HL-60/S4 (cell line): ENCODE measurements around the gene CUL3.
"Not testable (repeated sequence)": the region's sequence is repeated elsewhere in the genome, so short reads cannot be mapped to it uniquely, and the experiment has no call there.

Source experiments
- in situ Hi-C: fragments of 300-500 bp; cut with MboI; formaldehyde crosslinking; loops from 2 replicates; pipeline ENCODE4 v1.14.3; 2022; ENCODE audit warnings: low sequenced_read_pairs

Gene CUL3

DNA sequence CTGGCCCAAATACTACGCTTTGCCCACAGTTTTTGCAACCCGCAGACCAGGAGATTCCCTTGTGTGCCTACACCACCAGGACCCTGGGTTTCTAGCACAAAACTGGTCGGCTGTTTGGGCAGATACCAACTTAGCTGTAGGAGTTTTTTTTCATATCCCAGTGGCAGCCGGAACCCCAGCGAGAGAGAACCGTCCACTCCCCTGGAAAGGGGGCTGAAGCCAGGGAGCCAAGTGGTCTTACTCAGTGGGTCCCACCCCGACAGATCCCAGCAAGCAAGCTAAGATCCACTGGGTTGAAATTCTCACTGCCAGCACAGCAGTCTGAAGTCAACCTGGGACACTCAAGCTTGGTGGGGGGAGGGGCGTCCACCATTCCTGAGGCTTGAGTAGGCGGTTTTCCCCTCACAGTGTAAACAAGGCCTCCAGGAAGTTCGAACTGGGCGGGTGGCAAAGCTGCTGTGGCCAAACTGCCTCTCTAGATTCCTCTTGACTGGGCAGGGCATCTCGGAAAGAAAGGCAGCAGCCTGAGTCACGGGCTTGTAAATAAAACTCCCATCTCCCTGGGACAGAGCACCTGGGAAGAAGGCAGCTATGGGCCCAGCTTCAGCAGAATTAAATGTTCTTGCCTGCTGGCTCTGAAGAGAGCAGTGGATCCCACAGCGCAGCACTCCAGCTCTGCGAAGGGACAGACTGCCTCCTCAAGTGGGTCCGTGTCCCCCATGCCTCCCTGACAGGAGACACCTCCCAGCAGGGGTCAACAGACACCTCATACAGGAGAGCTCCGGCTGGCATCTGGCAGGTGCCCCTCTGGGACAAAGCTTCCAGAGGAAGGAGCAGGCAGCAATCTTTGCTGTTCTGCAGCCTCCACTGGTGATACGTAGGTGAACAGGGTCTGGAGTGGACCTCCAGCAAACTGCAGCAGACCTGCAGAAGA is 99.8 kb downstream of the CUL3 start:
- in situ Hi-C loops, result not testable (repeated sequence)

DNA sequence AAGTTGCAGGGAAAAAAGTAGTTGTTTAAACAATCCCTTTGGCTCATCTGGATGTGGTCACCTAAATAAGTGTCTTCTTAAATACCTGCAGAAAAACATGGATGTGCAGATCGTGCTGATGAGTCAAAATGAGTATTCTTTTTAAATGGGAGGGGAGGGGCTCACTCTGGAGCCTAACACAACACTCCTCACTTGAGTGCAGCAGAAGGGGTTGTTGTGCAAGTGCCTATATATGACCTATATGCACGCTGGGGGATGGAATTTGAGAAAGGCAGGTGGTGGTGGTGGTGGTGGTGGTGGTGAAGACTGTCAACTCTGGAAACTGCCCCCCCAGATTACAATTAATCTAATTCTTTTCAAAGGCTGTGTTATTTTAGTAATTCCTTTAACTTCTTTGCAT is 105.3 kb downstream of the CUL3 start:
- in situ Hi-C loops, result no loop called here

DNA sequence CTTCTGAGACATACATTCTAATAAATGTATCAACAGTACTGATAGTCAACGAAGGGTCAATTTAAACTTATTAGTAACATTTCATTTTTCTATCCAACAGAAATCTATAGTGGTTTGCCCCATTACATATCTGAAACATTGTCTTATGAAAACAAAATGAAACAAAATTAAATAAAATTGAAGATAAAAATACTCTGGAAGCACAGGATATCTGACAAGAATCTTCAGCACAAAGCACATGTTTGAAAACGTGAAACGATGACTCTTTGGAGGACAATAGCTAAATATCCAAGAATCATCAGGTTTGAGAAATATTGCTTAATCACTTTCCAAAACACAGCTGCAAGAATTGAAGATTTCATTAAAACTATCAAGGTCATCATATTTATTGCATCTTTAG is 112.3 kb downstream of the CUL3 start:
- in situ Hi-C loops, result no loop called here

DNA sequence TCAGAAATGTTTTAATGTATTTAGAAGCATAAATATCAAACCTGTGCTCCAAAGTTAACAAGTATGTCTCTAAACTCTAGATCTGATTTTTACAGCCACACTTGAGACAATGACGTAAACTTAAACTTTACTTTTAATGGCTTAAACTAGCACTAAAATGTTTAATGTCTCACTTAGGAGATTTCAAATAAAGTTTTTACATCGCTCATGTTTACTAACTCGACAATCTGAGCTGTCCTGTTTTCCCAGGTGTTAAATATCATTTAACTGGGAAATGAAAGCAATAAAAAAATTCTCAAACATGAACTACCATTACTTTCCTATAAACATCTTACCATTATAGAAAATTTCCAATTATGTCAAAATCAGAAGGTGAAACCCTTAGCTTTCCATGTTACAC is 113.0 kb downstream of the CUL3 start:
- in situ Hi-C loops, result no loop called here

DNA sequence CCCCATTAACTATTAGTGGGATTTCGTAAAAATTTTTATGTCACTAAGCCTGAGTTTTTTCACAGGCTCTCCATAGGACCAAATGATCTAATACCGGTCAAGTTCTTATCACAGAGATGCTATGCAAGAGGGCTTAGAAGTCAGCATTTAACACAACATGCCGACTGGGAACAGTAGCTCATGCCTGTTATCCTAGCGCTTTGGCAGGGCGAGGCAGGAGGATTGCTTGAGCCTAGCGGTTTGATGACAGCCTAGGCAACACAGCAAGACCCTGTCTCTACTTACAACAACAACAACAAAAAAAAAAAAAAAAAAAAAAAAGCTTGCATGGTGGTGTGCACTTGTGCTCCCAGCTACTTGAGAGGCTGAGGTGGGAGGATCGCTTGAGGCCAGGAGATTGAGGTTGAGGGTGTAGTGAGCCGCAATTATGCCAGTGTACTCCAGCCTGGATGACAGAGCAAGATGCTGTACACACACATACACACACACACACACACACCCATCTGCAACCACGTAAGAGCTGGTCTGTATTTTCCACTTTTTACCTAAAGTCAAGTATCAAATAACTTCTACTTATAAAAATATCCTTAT is 115.7 kb downstream of the CUL3 start:
- in situ Hi-C loops, result no loop called here

DNA sequence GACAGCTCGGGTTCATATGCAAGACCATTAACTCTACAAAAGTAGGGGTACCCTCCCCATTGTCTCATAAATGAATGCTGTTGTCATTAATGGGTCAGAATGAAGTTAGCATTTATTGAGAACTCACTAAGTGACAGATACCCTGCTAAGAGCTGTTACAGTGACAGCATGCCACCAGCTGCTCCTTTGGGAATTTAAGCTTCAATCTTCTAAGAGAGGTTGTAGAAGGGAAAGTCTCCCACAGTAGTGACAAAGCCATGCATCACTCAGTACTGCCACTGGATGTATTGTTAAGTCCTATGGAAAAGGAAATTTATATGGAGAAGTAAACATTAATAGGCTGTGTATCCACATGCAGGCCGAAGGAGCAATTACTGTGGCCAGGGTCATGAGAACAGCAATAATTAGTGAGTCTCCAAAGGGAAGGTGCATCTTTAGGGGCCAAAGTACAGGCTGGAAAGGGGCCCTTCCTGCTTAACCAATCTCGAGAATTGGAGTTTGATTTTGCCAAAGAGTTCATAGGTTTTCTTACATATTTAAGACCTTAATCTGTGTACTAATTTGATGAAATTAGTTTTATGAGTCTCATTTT is 118.8 kb downstream of the CUL3 start:
- in situ Hi-C loops, result no loop called here

DNA sequence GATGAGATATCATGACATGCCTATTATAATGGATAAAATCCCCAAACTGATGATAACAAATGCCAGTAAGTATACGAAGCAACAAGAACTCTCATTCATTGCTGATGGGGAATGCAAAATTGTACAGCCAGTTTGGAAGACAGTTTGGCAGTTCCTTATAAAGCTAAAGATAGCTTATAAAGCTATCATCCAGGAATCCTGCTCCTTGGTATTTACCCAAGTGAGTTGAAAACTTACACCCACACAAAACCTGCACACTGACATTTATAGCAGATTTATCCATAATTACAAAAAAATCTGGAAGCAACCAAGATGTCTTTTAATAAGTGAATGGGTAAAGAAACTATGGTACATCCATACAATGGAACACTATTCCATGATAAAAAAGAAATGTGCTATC is 123.8 kb downstream of the CUL3 start:
- in situ Hi-C loops, result no loop called here

DNA sequence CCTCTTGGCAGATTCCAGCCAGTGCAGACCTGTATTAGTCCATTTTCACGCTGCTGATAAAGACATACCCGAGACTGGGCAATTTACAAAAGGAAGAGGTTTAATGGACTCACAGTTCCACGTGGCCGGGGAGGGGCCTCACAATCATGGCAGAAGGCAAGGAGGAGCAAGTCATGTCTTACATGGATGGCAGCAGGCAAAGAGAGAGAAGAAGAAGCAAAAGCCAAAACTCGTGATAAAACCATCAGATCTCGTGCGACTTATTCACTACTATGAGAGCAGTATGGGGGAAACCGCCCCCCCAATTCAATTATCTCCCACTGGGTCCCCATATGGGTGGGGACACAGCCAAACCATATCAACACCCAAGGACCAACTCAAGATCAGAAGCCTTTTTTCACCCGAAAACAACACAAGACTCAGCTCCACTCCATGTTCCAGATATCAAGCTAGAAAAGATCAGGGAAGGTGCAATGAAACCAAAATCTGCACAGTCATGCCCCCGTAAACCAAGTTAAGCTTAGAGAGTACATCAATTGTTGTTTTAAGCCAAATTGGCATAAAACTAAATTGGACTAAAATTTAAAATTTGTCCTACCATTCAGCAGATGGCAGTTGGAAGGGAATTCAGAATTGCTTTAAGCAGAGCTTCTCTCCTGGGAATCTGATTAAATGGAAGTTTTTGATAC is 127.6 kb downstream of the CUL3 start:
- in situ Hi-C loops, result no loop called here

DNA sequence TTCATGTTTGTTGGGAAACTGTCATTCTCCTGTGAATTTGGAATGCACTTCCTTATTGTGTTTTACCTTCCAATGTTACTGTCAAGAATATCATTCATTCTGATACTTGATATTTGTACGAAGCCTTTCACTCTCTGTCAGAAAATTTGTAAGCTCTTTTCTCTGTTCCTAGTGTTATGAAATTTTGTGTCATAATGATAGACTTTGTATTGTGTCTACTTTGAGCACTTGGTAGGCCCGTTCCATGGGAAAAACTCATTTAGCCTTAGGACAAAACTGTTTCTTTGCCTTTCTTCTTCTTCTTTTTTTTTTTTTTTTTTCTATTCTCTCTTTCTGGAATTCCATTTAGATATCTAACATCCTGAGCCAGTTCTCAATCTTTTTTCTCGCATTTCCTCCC is 131.3 kb downstream of the CUL3 start:
- in situ Hi-C loops, result no loop called here

DNA sequence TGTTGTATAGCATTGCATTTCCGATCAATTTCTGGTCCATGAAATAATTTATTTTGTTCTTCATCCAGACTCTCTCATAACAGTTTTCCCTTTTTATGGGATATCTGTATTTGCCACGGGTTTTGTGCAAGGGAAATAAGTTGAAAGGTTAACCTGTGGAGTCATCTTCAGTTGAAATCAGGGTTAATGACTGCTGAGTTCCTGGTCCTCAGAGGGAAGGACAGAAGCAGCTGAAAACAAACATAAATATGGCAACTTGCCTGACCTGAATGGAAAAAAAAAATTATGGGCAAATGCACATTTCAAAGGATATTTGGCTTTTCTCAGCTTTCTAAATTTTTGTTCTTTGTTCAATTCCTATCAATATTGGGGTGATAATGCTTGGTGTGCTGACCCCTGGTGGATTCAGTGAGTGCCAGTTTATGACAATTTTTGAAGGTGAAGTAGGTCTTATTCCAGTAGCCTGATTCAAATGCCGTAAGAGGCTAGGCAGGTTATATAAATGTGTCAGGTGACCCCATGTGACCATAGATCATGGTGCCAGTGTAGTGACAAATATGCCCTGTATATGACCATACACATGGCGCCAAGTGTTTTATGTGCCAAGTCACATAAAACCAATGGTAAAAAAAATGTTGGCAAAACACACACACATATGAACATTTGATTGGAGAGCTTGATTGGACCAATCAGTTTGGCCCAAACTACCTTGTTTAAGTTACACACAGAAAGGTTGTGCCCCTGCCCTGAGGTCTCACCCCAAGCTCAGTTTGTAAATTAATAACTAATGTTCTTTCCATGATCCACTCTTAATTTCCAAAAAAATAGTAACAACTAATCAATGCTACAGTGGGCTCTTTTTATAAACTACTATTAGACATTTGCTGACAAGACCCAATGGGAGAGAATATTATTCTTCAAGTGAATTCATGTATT is 135.7 kb downstream of the CUL3 start:
- in situ Hi-C loops, result no loop called here

DNA sequence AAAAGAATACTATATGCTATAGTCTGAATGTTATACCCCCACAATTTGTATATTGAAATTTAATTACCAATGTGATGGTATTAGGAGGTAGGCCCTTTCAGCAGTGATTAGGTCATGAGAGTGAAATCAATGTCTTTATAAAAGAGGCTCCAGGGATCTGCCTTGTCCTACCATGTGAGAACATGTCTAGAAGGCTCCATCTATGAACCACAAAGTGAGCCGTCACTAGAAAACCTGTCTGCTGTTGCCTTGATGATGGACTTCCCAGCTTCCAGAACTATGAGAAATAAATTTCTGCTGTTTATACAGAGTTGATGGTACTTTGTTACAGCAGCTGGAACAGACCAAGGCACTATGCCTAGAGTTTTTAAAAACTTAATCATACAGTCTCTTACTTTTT is 136.9 kb downstream of the CUL3 start:
- in situ Hi-C loops, result no loop called here

DNA sequence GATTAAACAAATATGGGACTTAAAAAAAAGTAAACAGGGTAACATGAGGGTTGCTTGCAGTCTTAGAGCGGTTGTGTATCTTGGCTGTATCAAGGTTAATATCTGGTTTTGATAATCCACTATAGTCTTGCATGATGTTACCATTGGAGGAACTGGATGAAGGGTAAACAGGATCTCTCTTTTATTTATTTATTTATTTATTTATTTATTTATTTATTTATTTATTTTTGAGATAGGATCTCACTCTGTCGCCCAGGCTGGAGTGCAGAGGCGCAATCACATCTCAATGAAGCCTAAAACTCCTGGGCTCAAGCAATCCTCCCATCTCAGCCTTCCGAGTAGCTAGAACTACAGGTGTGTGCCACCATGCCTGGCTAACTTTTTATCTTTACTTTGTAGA is 140.4 kb downstream of the CUL3 start:
- in situ Hi-C loops, result no loop called here

DNA sequence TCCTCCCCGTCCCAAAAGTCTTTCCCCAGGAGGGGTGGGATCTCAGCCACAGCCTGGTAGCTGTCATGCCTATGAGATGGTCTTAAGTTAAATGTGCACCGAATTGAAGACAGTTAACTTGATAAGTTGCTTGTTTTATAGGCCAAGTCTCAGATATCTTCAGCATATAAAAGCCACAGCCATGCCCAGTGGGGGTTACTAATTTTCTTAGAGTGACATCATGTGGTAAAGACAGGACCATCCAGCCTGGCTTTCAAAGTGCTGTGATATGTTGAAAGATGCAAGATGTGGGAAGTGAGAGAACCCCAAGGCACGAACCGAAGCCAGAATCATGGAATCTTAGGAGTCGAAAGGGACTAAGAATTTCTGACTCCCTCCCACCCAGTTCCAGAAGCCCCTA is 141.1 kb downstream of the CUL3 start:
- in situ Hi-C loops, result no loop called here

DNA sequence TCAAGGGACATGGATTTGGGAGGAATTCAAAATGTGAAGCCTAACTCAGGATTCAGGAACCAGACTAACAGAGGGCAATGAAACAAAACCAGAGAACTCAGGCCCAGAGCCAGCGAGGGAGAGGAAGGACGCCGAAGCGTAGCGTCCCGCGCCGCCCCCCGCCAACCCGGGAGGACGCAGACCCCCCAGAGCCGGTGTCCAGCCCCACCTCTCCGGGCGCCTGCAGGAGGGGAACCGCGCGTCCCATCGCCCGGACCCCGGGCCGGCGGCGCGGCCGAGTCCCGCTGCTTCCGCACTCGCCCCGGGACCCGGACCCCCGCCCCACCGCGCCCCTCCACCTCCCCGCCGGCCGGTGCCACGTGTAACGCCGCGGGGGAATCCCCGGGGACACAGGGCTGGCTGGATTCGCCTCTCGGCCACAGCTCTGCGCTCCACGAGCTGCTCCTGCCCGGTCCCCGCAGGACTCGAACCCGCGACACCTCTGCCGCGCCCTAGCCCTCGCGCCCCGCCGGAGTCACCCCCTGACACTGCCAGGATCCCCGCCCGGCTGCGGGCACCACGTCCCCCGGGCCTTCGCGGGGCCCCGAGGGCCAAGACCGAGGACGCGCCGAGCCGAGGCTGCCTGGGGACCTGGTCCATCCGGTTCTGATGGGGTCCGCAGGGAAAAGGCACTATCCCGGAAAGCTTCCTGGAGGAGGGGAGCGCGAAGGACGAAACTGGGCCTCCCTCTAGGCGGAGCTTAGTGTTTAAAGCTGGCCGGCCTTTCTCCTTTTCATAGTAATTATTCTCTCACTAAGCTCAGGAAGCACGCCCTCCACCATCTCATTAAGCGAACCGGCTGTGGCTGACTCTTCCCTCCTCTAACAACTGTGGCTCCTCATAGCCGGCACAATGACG is 142.8 kb downstream of the CUL3 start:
- in situ Hi-C loops, result no loop called here

DNA sequence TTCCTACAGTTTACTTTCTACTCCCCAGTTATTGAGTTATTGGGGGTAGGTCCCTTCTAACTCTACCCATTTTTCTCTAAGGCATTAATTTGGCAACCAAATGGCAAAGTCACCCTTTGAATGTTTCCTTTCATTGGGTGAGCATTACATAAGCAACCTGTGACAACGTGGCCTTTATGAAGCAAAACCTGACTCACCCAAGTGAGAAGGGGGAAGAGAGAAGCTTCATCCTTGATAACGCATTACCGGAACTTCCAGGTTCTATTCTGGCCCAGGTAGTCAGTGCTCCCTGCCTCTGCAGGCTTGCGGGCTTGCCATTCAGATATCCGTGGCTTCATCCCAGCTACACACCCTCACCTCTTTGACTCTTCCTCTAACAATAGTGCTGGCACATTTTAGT is 144.2 kb downstream of the CUL3 start:
- in situ Hi-C loops, result no loop called here

DNA sequence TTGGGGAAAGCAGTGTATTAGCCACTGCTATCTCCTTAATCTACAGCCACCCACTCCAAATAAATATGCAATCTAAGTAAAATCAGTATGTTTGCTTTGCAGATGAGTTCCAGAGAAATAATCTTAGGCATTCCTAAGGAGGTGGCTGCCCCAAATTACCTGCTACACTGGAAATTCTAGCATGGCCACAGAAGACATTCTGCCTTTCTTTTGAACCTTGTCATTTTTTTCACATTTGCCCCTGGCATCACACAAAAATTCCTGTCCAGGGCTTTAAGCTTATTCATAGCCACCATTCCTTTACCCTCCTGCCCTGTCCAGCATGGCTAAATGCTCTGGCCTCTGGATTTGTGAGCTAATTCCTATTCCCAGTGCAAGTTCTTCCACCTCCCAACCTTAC is 146.4 kb downstream of the CUL3 start:
- in situ Hi-C loops, result no loop called here

DNA sequence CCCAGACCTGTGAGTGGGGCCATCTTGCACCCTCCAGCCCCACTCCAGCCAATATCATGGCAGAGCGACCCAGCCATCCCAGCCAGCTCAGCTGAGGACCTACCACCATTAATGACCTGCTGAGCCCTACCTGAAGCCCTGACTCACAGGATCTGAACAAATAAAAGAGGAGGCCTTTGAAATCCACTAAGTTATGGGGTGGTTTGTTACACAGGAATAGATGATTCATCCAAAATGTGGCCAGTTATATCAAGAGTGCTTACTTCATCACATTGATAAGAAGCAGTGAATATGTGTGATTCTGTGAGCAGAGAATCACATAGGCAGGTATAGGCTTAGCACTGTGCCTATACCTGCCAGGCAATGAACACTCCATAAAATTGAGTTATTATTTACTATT is 148.5 kb downstream of the CUL3 start:
- in situ Hi-C loops, result no loop called here

DNA sequence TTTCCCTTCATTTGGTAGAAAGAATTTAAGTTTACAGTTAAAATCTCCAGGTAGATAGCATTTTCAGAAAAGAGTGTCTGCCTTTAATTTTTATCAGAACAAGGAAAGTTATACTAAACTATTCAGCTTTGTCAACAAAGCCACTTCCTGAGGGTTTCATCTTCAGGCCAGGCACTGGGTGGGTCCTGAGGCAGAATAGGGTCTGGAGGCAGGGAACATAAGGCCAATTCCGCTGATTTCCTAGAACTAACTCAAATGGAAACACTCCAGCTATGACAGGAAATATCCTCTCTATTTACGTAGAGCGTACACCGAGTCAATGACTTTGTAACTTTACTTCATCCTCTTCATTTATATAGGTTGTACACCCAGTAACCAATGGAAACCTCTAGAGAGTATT is 150.5 kb downstream of the CUL3 start:
- in situ Hi-C loops, result no loop called here

DNA sequence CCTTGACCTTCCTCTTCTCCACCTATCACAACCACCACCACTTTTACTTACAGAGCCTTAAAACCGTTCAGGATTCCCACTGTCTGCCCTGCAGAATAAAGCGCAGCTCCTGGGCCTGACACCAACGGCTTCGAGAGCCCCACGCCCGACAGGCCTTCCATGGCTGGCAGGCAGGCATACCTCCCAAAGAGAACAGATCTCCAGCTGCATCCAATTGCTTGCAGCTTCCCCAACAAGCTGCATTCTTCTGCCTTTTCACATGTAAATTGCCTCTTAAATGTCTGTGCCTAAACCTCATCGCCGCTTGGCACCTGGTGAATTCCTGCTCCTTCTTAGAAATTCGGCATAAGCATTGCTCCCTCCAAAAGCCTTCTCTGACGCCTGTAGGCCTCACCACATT is 151.7 kb downstream of the CUL3 start:
- in situ Hi-C loops, result no loop called here
